HG02973 (cell line): Measurements from ENCODE around the gene LSG1.

Source experiments
- ATAC-seq: cut with Tn5 transposase; IDR thresholded peaks from one replicate; pipeline ENCODE4 v1.9.1; 2021; ENCODE audit warnings: moderate library complexity; ENCODE audit not compliant: unreplicated experiment

The LSG1 gene

DNA sequence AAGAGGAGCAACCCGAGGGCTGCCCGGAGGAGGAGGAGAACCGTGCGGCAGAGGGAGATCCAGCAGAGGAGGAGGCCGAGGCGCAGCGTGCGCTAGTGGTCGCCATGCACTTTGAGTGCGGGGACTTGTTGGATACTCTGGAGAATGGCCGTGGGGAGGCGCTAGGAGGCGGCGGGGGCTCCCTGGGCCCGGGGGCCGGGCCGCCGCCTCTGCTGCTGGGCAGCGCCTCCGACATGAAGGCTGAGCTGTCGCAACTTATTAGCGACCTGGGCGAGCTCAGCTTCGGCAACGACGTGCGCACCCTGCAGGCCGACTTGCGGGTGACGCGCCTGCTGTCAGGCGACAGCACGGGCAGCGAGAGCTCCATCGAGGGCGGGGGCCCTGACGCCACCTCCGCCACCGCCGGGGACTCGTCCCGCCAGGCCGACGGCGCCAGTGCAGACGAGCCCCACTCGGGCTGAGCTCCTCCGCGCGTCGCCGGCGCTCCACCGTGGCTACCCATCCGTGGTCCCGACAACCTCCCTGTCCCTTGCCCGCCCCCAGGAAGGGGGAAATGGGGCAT, 15.7 kb upstream of the LSG1 start:
- peak; percentile 44 for ATAC-seq

DNA sequence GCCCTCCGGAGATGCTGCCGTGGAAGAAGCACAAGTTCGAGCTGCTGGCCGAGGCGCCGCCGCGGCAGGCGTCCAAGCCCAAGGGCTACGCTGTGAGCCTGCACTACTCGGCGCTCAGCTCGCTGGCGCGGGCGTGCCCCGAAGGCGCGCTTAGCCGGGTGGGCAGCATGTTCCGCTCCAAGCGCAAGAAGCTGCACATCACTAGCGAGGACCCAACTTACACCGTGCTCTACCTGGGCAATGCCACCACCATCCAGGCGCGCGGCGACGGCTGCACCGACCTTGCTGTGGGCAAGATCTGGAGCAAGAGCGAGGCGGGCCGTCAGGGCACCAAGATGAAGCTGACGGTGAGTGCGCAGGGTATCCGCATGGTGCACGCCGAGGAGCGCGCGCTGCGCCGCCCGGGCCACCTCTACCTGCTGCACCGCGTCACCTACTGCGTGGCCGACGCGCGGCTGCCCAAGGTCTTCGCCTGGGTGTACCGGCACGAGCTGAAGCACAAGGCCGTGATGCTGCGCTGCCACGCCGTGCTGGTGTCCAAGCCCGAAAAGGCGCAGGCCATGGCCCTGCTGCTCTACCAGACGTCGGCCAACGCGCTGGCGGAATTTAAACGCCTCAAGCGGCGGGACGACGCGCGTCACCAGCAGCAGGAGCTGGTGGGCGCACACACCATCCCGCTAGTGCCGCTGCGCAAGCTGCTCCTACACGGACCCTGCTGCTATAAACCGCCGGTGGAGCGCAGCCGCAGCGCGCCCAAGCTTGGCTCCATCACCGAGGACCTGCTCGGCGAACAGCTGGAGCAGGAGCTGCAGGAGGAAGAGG, 15.0 kb upstream of the LSG1 start:
- ATAC-seq, result peak; percentile 2

DNA sequence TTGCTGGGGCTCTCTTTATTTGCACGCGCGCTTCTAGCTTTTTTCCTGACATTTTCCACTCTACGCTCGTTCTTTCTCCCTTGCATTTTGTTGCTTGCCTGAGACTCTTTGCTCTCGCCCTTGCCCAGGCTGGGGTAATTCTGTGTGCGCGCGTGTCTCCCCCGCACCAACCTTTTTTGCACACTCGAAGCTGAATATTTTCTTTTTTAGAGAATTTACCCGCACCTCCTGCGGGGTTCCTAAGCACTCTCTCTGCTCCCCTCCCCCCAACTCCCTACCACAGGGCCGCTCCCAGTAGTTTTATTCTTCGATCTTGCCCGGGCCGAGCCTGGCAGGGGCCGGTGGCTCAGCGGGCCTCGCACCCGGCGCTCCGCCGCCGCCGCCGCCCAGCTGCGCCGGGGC, 14.4 kb upstream of the LSG1 start:
- no peak for ATAC-seq

DNA sequence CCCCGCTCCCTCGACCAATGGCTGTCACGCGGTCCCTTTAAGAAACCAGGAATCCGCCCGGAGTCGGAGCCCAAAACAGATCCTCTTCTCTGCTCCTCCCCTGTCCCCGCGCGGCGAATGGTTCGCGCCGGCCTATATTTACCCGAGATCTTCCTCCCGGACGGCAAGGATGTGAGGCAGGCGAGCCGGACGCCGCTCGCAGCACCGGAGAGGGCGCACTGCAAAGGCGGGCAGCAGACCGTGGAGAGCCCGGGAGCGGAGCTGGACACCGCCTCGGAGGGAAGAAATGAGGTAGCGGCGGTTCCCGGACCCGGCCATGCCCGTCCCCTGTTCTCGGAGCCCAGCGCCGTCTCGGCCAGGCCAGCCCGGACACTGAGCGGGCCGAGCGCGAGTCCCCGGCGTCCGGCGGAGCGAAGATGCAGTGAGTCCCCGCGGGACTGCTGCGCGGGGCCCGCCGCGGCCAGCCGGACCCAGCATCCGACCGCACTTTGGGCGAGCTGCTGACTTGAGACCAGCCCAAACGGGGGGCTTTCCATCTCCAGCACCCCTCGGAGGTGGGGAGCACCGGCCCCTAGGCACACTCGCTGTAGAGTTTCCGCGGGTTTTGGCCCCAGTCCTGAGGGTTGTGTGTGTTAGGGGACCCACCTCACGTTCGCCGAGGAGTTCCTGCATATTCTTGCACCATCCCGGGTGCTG, 13.9 kb upstream of the LSG1 start, which contains the start of gene FAM43A:
Gene FAM43A, plus strand, starts transcription at position 166 of the 696 bp plus-strand sequence. CDS start 944 bp downstream, outside the sequence.
- peak; percentile 34 for ATAC-seq

DNA sequence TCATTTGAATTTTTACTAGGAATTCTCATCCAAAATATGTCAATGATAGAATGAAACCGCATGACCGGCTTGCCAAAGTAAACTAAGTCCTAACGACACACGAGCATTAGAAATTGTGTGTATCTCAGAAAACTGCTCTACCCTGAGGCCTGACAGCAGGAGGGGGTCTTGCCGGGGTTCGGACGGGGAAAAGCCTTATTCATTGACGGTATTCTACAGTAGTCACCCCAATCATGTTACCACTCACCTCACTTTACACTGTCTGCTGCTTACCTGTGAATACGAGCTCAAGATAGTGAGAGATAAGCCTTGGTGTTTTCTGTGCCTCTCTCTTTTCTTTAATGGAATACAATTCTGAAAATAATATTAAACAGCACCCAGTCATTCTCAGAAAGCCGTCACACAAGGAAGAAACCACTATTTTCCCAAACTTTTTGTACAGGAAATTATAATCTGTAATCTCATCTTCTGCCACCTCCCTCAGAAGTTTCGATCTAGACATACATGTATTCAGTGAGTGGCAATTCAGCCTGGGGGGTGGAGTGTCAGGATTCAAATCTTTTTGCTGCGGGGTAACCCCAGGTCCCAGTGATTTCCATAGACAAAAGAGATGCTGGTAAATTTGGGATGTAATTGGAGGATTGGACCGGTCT, 13.2 kb upstream of the LSG1 start:
- no peak for ATAC-seq

GRCh38 chr3:194683380-194683779, 11.4 kb upstream of the LSG1 start:
- ATAC-seq, result no peak

GRCh38 chr3:194682694-194683310, 10.8 kb upstream of the LSG1 start:
- ATAC-seq, result peak; percentile 43

- no peak for ATAC-seq
These were observed 10.2 kb upstream of the LSG1 start for GRCh38 chr3:194682189-194682693.

DNA sequence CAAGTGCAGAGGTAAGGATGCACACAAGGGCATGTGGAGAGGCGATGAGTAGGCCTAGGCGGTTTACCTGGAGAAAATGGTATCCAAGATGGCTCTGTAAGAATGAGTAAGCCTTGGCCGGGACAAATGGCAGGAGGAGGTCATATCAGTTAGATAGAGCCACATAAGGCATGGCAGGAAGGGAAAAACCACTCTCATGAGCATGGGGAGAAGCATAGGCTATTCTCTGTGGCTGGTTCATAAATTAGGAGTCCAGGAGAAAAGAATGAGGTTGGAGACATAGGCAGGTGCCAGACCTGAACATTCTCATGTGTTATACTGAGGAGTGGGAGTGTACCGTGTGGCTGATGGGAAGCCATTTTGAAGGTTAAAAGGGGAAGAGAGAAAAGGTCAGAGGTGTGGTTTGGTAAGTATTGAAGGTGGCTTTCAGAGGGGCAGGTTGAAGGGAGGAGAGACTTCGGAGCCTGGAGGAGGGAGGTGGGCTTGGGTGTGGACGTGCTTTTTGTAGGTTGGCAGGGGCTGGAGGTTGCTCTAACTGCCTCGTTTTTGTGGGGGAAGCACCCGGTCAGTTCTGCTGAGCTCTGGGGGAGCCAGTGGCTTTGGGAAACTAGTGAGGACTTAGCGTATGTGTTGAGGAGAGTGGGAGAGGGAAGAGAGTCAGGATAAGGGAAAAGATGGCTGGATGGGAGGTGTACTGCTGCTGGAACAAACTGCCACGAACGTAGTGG, 9.1 kb upstream of the LSG1 start:
- ATAC-seq, result no peak

DNA sequence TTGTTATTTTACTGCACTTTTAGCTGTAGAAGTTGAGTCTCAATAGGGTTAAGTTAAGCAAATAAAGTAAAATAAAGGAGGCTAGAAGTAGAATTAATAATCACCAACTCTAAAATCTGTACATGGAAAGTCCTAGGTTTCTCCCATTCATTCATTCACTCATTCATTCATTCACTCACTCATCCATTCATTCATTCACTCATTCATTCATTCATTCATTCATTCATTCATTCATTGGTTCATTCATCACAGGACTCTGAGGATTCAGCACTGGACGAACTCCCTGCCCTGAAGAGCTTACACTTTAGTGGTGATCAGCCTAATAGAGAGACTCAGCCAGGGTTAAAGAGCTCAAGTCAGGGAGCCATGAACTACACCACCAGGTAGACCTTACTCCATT, 4.5 kb upstream of the LSG1 start:
- ATAC-seq, result no peak

- no peak for ATAC-seq
These were observed 3.7 kb upstream of the LSG1 start for GRCh38 chr3:194675680-194676079.

GRCh38 chr3:194675081-194675640, 3.2 kb upstream of the LSG1 start:
- ATAC-seq, result no peak

GRCh38 chr3:194673761-194674160, 1.8 kb upstream of the LSG1 start:
- no peak for ATAC-seq

DNA sequence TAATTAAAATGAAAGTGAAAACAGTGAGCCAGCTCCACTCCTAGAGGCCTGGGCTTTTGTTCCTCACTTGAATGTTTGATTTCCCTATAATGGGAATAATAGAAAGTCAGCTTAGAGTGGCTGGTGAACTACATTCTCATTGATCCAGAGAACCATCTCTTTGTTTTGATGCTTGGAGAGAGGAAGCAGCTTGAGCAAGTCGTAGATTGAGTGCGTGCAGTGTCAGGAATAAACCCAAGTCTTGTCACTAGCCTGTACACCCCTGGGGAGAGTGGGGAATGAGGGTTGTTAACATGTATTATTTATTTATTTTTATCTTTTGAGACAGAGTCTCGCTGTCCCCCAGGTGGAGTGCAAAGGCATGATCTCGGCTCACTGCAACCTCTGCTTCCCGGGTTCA, 885 bp upstream of the LSG1 start:
- no peak for ATAC-seq

GRCh38 chr3:194671511-194671899, 486 bp downstream of the LSG1 start:
- peak; percentile 3 for ATAC-seq

DNA sequence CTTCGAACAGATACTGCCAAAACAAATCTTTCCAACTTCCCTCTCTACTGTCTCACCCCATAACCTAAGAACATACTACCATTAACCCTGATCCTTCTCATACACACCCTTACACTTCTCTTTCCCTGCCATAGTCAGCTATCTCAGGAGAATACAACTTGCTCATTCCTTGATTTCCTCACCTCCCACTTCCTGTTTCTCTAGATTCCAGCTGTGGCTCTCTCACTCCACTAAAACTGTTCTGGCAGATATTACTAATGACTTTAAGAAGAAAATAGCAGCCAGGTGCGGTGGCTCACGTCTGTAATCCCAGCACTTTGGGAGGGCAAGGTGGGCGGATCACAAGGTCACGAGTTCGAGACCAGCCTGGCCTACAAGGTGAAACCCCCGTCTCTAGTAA, 4.6 kb downstream of the LSG1 start:
- no peak for ATAC-seq

DNA sequence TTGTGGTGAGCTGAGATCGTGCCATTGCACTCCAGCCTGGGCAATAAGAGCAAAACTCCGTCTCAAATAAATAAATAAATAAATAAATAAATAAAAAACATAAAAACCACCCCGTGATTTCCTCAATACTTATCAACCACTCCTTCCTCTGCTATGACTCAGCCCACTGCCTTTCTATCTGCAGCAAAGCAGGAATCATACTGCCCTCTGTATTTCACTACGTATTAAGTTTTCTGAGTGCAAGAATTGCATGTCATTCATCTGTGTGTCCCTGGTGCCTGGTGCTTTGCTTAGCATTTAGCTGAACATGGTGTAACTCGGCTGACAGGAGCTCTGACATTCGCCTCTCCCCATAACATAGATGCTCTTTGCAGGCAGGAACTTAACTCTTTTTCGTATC, 7.1 kb downstream of the LSG1 start:
- ATAC-seq, result no peak

DNA sequence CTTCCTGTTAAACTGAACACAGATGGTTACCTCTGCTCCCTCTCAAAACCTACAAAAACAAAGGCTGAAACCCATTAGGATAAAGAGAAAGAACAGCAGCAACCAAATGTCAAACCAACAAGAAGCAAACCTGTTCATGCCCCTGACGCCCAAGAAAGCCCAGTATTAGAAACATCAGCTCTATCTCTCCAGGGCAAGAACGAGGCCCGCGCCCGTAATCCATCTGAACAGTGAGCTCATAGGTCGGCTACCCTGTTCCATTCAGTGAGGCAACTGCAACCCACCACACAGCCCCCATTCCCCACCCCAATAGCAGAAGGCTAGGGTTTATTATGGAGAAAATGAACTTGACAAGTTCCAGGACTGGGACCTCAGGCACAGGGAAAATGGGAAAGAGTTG, 10.0 kb downstream of the LSG1 start:
- no peak for ATAC-seq

GRCh38 chr3:194661374-194661773, 10.6 kb downstream of the LSG1 start:
- ATAC-seq, result no peak

DNA sequence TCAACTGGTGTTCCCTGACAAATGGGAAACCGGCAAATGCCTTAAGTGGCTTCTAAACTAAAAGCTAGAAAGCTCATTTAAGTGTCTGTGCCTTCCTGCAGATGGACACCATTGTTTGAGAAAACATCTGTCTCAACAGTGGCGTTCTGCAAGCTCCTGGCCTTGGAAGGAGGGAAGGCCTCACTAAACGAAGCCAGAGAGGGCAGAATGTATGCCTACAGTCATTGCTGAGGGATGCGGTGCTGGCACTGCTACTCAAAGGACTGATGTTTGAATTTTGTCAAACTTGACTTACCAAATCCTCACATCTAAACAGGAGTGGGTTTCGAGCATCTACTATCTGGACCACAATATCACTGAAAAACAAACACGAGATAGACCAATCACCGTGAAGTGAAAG, 12.2 kb downstream of the LSG1 start:
- ATAC-seq, result no peak
